Body of pancreas (tissue), 4 donors: ENCODE data around the gene NELL2. TPM values are rescaled to one million over a fixed set of nuclear protein-coding genes. Genes with fewer than 3 reads are reported as not detected.

Experiments
- ATAC-seq: fragments of 150-250 bp; one replicate; pipeline ENCODE4 v1.9.1; 2016
- DNase-seq, 4 donors: peaks; one replicate each; pipeline ENCODE4 v3.0.0-alpha.2; 2019
- H3K27ac ChIP-seq, 4 donors: fragments of 200-600 bp; sonication (generic); 1 replicate in 3 of 4; 2 replicates in 1 of 4; pipeline versions ENCODE4 v1.5.1 to v1.6.1; 2016 to 2019; ENCODE audit warnings: mild to moderate bottlenecking in 1 of 4, mixed read lengths in 1 of 4, moderate library complexity in 1 of 4
- H3K27me3 ChIP-seq, 2 donors: fragments of 200-600 bp; sonication (generic); one replicate each; pipeline ENCODE4 v1.6.0; 2016; ENCODE audit warnings: mild to moderate bottlenecking in 1 of 2
- H3K36me3 ChIP-seq, 2 donors: fragments of 200-600 bp; sonication (generic); replicated peaks in 1 of 2; 2 replicates each; pipeline ENCODE4 v1.5.1; 2016; ENCODE audit warnings: low read depth in 2 of 2; ENCODE audit not compliant: insufficient read depth in 1 of 2
- H3K4me1 ChIP-seq: fragments of 200-600 bp; sonication (generic); one replicate; pipeline ENCODE4 v1.6.0; 2016
- H3K4me3 ChIP-seq, 2 donors: fragments of 200-600 bp; sonication (generic); 1 replicate in 1 of 2; 2 replicates in 1 of 2; pipeline ENCODE4 v1.5.1; 2016 to 2019
- H3K9me3 ChIP-seq, 3 donors: fragments of 200-600 bp; sonication (generic); 1 replicate in 2 of 3; 2 replicates in 1 of 3; pipeline ENCODE4 v1.5.1; 2016
- CTCF ChIP-seq, 7 experiments: fragments of 450-650 bp in 4 of 7; fragments of 200-600 bp in 3 of 7; sonication (generic) in 3 of 7; IDR thresholded peaks; one replicate each; pipeline ENCODE4 v1.5.1; 2016 to 2019; ENCODE audit warnings: antibody characterized with exemption in 7 of 7
- POLR2A ChIP-seq, 3 donors: fragments of 450-650 bp; IDR thresholded peaks; one replicate each; pipeline ENCODE4 v1.6.1; 2016; ENCODE audit warnings: antibody characterized with exemption in 3 of 3, mild to moderate bottlenecking in 2 of 3
- WGBS, 2 donors: methylation state at CpG; one replicate each; pipeline ENCODE4 v1.1.5; 2017; 5-methylcytosine and 5-hydroxymethylcytosine counted together
- intact Hi-C: fragments of 100-400 bp; cut with DNase I; formaldehyde crosslinking; loops from one replicate; pipeline ENCODE4 v1.15.1; 2023
- total RNA-seq, 2 donors: library from RNA; depleted of rRNA; stranded (reverse); fragments of >200 nt; gene quantifications; one replicate each; pipeline ENCODE4 v1.1.0, GENCODE V29; 2016

NELL2 gene
- total RNA-seq, 2 donors from 2014 or later = 3.6 TPM; not detected in 1

DNA sequence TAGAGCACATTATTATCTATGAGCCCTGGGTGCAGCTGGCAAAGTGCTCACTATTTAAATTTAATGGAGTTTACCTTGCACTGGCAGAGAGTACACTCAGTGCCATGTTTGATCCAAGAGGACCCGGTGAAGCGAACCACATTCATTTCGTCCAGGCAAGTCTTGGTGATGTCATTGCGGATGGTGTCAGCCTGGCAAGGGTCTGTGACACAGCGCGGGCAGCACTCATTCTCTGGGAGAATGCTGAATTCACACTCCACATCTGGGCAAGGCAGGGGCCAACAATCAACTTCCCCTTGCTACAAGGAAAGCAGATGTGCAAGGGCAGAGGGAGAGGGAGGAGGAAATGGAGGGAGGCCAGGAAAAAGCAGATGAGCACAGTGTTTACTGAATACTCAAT, 356.2 kb downstream of the NELL2 start:
- H3K9me3 ChIP-seq = no peaks in the 10 kb centered on the region
- no peak overlapping the region for H3K27ac ChIP-seq
- ATAC-seq (no peak), DNase-seq (no peak)
- no peaks in the 10 kb centered on the region for H3K36me3 ChIP-seq
- H3K27me3 ChIP-seq = no peaks in the 10 kb centered on the region
- no peak for TF ChIP-seq CTCF (IDR thresholded peaks at IDR 0.05)
- H3K4me1 ChIP-seq = no peaks in the 10 kb centered on the region
- no peak overlapping the region for H3K4me3 ChIP-seq
- intact Hi-C loops = no loop called here
- WGBS, 2 donors = 82 to 87% methylated on average over 6 of the region's 6 CpGs

DNA sequence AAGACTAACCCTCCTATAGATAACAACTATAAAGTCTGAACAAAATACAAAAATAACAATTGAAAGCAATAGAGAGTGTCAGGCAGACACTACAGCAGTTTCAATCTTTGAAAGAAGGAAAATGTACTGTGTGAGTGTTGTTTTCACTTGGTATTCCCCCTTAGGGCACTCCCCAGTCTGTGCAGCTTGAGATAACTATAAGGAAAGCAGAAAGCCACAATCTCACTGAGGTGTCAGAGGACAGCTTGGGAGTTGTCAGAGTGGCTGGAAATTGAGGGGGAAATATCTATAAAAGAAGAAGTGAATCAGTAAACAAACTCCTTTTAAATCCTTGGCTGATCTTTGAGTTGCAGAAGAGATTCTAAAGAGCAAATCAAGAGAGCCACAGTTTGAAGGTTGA, 364.8 kb downstream of the NELL2 start:
- H3K27me3 ChIP-seq = no peaks in the 10 kb centered on the region
- no peak overlapping the region for H3K4me3 ChIP-seq
- ATAC-seq (no peak), DNase-seq (no peak)
- H3K36me3 ChIP-seq = no peaks in the 10 kb centered on the region
- H3K27ac ChIP-seq = no peak overlapping the region
- intact Hi-C loops = no loop called here
- TF ChIP-seq CTCF (IDR thresholded peaks at IDR 0.05) (no peak), POLR2A (IDR thresholded peaks at IDR 0.05) (no peak)
- H3K4me1 ChIP-seq = no peaks in the 10 kb centered on the region
- H3K9me3 ChIP-seq = no peaks in the 10 kb centered on the region

- TF ChIP-seq CTCF (IDR thresholded peaks at IDR 0.05) = no peak
- no peak for TF ChIP-seq POLR2A (IDR thresholded peaks at IDR 0.05)
- Histone ChIP-seq H3K27me3 (no peaks in the 10 kb centered on the region), H3K9me3 (no peaks in the 10 kb centered on the region), H3K27ac (no peak overlapping the region), H3K4me3 (no peak overlapping the region), H3K4me1 (no peaks in the 10 kb centered on the region), H3K36me3 (no peaks in the 10 kb centered on the region)
- DNase-seq = no peak
- intact Hi-C loops = no loop called here
- WGBS, 2 donors = 73 to 74% methylated on average over 2 of the region's 2 CpGs
- no peak for ATAC-seq
Measured at GRCh38 chr12:44510510-44510909, 365.6 kb downstream of the NELL2 start.

DNA sequence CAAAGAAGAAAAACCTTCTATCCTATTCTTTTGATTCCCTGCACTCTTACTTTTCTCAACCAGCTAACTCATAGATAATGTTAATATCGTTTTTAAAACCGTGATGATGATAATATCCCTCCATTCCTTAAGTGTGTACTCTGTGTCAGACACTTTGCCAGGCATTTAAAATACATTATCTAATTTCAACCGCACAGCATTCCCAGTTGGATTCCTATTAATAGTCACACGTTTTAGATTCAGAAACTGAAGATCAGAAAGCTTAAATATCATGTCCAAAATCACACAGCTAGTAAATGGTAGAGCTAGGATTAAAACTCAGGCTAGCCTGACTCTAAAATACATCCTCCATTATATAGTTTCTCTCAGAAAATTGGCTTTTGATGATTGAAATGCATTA, 366.0 kb downstream of the NELL2 start:
- DNase-seq (no peak), ATAC-seq (no peak)
- Histone ChIP-seq H3K27ac (no peak overlapping the region), H3K27me3 (no peaks in the 10 kb centered on the region), H3K4me3 (no peak overlapping the region), H3K9me3 (no peaks in the 10 kb centered on the region), H3K36me3 (no peaks in the 10 kb centered on the region), H3K4me1 (no peaks in the 10 kb centered on the region)
- 40% methylated on average over 4 of the region's 4 CpGs for WGBS, 2 donors
- intact Hi-C loops = no loop called here
- TF ChIP-seq POLR2A (IDR thresholded peaks at IDR 0.05) = no peak
- no peak for TF ChIP-seq CTCF (IDR thresholded peaks at IDR 0.05)

DNA sequence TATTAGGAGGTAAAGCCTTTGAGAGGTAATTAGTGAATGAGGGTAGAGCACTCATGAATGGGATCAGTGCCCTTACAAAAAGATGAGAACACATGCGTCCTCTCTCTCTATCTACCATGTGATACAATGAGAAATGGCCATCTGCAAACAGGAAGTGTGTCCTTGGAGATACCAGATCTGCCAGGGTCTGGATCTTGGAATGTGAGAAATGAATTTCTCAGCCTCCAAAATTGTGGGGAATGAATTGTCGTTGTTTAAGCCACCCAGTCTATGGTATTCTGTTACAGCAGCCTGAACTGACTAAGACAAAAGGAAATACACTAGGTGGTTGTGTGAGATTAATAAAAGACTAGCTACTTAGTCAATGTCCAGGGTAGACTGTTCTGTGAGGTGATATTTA, 366.6 kb downstream of the NELL2 start:
- Histone ChIP-seq H3K27me3 (no peaks in the 10 kb centered on the region), H3K36me3 (no peaks in the 10 kb centered on the region), H3K9me3 (no peaks in the 10 kb centered on the region), H3K4me3 (no peak overlapping the region), H3K27ac (no peak overlapping the region), H3K4me1 (no peaks in the 10 kb centered on the region)
- DNase-seq (no peak), ATAC-seq (no peak)
- no peak for TF ChIP-seq CTCF (IDR thresholded peaks at IDR 0.05)
- no peak for TF ChIP-seq POLR2A (IDR thresholded peaks at IDR 0.05)
- intact Hi-C loops = no loop called here
- 22 to 43% methylated on average over 2 of the region's 2 CpGs for WGBS, 2 donors
